K562 (cell line): ENCODE results near the gene AJM1. TPM values are rescaled to one million over a fixed set of nuclear protein-coding genes. Genes with fewer than 3 reads are reported as not detected.
"Not testable (repeated sequence)": the region's sequence is repeated elsewhere in the genome, so short reads cannot be mapped to it uniquely, and the experiment has no call there.

Source experiments
- ATF1 ChIP-seq, 2 experiments: fragments of 450-650 bp in 1 of 2; IDR thresholded peaks; 2 replicates each; pipeline ENCODE4 v1.6.1; 2016; ENCODE audit warnings: missing compliant biosample characterization in 1 of 2, missing genetic modification characterization in 1 of 2
- CCNT2 ChIP-seq: IDR thresholded peaks from 2 replicates; pipeline ENCODE4 v1.6.1; 2011; ENCODE audit warnings: borderline replicate concordance, low read depth, mild to moderate bottlenecking, moderate library complexity, mixed read lengths, low read length; ENCODE audit not compliant: insufficient read length; ENCODE audit errors: extremely low read depth
- CTBP1 ChIP-seq: fragments of 450-650 bp; IDR thresholded peaks from 2 replicates; pipeline ENCODE4 v1.6.1; 2016; ENCODE audit warnings: borderline replicate concordance
- MYC ChIP-seq, 2 experiments: fragments of 250-450 bp in 1 of 2; sonication (Bioruptor Pico) in 1 of 2; IDR thresholded peaks; 2 replicates each; pipeline versions ENCODE4 v1.5.1 to v1.6.1; 2012 to 2021; ENCODE audit warnings: low read depth in 2 of 2, borderline replicate concordance in 1 of 2, improper control_type of control experiment in 1 of 2, low read length in 1 of 2, mild to moderate bottlenecking in 1 of 2, moderate library complexity in 1 of 2
- POLR2A ChIP-seq: fragments of 450-650 bp; conservative IDR thresholded peaks from 2 replicates; pipeline ENCODE4 v1.6.1; 2016
- POLR2G ChIP-seq: fragments of 200-400 bp; formaldehyde crosslinking; IDR thresholded peaks from 2 replicates; pipeline ENCODE4 v1.6.1; 2017; ENCODE audit warnings: low read depth, mild to moderate bottlenecking, antibody characterized with exemption, low read length, moderate library complexity
- RHOXF2B ChIP-seq: fragments of 250-450 bp; sonication (Bioruptor Pico); conservative IDR thresholded peaks from 2 replicates; pipeline ENCODE4 v1.5.1; 2021
- SUPT5H ChIP-seq: fragments of 450-650 bp; IDR thresholded peaks from 2 replicates; pipeline ENCODE4 v1.6.1; 2016
- polyA plus RNA-seq, 8 experiments: library from polyadenylated mRNA; depleted of rRNA in 4 of 8; stranded (reverse) in 5 of 8; unstranded in 3 of 8; fragments of >200 nt; fragmentation: Nextera tagmentation in 2 of 8; fragmentation: Illumina TruSeq in 1 of 8; extraction: Ambion mirVana in 2 of 8; extraction: Trizol in 1 of 8; gene quantifications; 2 replicates each; pipeline versions ENCODE4 v1.2.1 to v1.2.3, GENCODE V29; 2011 to 2014; ENCODE audit warnings: inconsistent platforms in 1 of 8, missing spikeins in 1 of 8
- total RNA-seq, 7 experiments: library from RNA; depleted of rRNA in 6 of 7; stranded (reverse); fragments of >200 nt in 6 of 7; fragmentation: Illumina TruSeq in 2 of 7; extraction: Trizol in 2 of 7; gene quantifications; 2 replicates each; pipeline versions ENCODE4 v1.2.1 to v1.2.3, GENCODE V29; 2011 to 2021; ENCODE audit warnings: low replicate concordance in 1 of 7
- TF ChIP-seq, protein P1 (sequence below): fragments of 250-450 bp; sonication (Bioruptor Pico); IDR thresholded peaks from 2 replicates; pipeline ENCODE4 v1.4.0; 2020
- TF ChIP-seq, protein P2 (sequence below): sonication (generic); formaldehyde crosslinking; IDR thresholded peaks from 2 replicates; pipeline ENCODE4 v1.8.0; 2022; ENCODE audit warnings: missing genetic modification reagents, mild to moderate bottlenecking, moderate library complexity, borderline replicate concordance
- TF ChIP-seq, protein P3 (sequence below), 2 experiments: IDR thresholded peaks; 2 replicates each; pipeline ENCODE4 v1.6.1; 2012; ENCODE audit warnings: improper control_type of control experiment in 2 of 2, low read depth in 2 of 2, low read length in 2 of 2, borderline replicate concordance in 1 of 2
- TF ChIP-seq, protein P4 (sequence below): sonication (generic); formaldehyde crosslinking; IDR thresholded peaks from 2 replicates; pipeline ENCODE4 v1.8.0; 2022; ENCODE audit warnings: mild to moderate bottlenecking, missing genetic modification reagents

Gene AJM1
- total and polyA plus RNA-seq, 9 of the 15 experiments (the other 6 are each of a cell fraction or from before 2014, with no cell fraction given) = 0.01 to 3.7 (median 0.65) TPM; not detected in 1

DNA sequence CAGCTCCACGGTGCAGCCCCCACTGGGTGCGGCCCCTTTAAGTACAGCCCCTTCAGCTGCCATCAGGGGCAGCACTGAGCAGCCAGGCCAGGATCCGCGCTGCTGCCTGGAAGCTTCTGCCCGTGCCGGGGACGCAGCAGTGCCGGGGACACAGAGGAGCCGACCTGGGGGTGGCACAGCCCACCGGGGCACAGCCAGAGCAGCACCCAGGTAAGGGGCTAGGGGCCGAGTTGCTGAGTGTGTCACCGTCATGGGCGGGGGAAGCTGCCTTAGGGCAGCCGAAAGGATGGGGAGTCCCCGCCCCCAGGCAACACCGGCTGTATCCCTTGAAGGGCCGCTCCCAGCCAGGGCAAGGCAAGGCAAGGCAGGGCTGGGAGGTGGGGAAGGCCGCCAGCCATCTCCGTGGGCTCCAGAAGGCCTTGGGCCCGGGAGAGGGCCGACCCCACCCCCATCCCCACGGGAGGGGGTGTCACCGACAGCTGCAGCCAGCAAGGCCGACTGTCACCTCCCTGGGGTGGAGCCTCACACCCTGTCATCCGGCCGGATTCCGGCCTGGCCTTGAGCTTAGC, at the start of gene AJM1 (continued):
- TF ChIP-seq, protein P1, sequence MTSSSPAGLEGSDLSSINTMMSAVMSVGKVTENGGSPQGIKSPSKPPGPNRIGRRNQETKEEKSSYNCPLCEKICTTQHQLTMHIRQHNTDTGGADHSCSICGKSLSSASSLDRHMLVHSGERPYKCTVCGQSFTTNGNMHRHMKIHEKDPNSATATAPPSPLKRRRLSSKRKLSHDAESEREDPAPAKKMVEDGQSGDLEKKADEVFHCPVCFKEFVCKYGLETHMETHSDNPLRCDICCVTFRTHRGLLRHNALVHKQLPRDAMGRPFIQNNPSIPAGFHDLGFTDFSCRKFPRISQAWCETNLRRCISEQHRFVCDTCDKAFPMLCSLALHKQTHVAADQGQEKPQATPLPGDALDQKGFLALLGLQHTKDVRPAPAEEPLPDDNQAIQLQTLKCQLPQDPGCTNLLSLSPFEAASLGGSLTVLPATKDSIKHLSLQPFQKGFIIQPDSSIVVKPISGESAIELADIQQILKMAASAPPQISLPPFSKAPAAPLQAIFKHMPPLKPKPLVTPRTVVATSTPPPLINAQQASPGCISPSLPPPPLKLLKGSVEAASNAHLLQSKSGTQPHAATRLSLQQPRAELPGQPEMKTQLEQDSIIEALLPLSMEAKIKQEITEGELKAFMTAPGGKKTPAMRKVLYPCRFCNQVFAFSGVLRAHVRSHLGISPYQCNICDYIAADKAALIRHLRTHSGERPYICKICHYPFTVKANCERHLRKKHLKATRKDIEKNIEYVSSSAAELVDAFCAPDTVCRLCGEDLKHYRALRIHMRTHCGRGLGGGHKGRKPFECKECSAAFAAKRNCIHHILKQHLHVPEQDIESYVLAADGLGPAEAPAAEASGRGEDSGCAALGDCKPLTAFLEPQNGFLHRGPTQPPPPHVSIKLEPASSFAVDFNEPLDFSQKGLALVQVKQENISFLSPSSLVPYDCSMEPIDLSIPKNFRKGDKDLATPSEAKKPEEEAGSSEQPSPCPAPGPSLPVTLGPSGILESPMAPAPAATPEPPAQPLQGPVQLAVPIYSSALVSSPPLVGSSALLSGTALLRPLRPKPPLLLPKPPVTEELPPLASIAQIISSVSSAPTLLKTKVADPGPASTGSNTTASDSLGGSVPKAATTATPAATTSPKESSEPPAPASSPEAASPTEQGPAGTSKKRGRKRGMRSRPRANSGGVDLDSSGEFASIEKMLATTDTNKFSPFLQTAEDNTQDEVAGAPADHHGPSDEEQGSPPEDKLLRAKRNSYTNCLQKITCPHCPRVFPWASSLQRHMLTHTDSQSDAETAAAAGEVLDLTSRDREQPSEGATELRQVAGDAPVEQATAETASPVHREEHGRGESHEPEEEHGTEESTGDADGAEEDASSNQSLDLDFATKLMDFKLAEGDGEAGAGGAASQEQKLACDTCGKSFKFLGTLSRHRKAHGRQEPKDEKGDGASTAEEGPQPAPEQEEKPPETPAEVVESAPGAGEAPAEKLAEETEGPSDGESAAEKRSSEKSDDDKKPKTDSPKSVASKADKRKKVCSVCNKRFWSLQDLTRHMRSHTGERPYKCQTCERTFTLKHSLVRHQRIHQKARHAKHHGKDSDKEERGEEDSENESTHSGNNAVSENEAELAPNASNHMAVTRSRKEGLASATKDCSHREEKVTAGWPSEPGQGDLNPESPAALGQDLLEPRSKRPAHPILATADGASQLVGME (CRISPR knock-in tag) = peak; percentile 43; the same call in 1 of the 2 replicates
- TF ChIP-seq, protein P2, sequence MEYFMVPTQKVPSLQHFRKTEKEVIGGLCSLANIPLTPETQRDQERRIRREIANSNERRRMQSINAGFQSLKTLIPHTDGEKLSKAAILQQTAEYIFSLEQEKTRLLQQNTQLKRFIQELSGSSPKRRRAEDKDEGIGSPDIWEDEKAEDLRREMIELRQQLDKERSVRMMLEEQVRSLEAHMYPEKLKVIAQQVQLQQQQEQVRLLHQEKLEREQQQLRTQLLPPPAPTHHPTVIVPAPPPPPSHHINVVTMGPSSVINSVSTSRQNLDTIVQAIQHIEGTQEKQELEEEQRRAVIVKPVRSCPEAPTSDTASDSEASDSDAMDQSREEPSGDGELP = peak; percentile 82
- TF ChIP-seq ATF1 (CRISPR knock-in tag; IDR thresholded peaks at IDR 0.05); MYC (IDR thresholded peaks at IDR 0.05; ENCODE audit: low read depth, low read length): not testable (repeated sequence)
- TF ChIP-seq ATF1 (tag; IDR thresholded peaks at IDR 0.05) = peak; percentile 38; the same call in 1 of the 2 replicates
- 0 out of 2 replicates have a peak, but pooled peaks have one; percentile 65 for TF ChIP-seq MYC (CRISPR knock-in tag; IDR thresholded peaks at IDR 0.05; ENCODE audit: borderline replicate concordance, low read depth)
- TF ChIP-seq RHOXF2B (CRISPR knock-in tag) = 0 out of 2 replicates have a peak, but pooled peaks have one; percentile 29
- TF ChIP-seq POLR2A = peak; percentile 75
- peak; percentile 64 for TF ChIP-seq CCNT2
- peak; percentile 70 for TF ChIP-seq CTBP1
- TF ChIP-seq POLR2G = peak; percentile 76
- TF ChIP-seq, protein P3, sequence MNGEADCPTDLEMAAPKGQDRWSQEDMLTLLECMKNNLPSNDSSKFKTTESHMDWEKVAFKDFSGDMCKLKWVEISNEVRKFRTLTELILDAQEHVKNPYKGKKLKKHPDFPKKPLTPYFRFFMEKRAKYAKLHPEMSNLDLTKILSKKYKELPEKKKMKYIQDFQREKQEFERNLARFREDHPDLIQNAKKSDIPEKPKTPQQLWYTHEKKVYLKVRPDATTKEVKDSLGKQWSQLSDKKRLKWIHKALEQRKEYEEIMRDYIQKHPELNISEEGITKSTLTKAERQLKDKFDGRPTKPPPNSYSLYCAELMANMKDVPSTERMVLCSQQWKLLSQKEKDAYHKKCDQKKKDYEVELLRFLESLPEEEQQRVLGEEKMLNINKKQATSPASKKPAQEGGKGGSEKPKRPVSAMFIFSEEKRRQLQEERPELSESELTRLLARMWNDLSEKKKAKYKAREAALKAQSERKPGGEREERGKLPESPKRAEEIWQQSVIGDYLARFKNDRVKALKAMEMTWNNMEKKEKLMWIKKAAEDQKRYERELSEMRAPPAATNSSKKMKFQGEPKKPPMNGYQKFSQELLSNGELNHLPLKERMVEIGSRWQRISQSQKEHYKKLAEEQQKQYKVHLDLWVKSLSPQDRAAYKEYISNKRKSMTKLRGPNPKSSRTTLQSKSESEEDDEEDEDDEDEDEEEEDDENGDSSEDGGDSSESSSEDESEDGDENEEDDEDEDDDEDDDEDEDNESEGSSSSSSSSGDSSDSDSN (IDR thresholded peaks at IDR 0.05; ENCODE audit: borderline replicate concordance in 1 of 2, low read depth in 2 of 2, low read length in 2 of 2) = peak in 1 of 2 experiments; percentile 91; a peak in 2 of 4 replicates
- TF ChIP-seq, protein P4, sequence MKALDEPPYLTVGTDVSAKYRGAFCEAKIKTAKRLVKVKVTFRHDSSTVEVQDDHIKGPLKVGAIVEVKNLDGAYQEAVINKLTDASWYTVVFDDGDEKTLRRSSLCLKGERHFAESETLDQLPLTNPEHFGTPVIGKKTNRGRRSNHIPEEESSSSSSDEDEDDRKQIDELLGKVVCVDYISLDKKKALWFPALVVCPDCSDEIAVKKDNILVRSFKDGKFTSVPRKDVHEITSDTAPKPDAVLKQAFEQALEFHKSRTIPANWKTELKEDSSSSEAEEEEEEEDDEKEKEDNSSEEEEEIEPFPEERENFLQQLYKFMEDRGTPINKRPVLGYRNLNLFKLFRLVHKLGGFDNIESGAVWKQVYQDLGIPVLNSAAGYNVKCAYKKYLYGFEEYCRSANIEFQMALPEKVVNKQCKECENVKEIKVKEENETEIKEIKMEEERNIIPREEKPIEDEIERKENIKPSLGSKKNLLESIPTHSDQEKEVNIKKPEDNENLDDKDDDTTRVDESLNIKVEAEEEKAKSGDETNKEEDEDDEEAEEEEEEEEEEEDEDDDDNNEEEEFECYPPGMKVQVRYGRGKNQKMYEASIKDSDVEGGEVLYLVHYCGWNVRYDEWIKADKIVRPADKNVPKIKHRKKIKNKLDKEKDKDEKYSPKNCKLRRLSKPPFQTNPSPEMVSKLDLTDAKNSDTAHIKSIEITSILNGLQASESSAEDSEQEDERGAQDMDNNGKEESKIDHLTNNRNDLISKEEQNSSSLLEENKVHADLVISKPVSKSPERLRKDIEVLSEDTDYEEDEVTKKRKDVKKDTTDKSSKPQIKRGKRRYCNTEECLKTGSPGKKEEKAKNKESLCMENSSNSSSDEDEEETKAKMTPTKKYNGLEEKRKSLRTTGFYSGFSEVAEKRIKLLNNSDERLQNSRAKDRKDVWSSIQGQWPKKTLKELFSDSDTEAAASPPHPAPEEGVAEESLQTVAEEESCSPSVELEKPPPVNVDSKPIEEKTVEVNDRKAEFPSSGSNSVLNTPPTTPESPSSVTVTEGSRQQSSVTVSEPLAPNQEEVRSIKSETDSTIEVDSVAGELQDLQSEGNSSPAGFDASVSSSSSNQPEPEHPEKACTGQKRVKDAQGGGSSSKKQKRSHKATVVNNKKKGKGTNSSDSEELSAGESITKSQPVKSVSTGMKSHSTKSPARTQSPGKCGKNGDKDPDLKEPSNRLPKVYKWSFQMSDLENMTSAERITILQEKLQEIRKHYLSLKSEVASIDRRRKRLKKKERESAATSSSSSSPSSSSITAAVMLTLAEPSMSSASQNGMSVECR (CRISPR knock-in tag) = peak; percentile 66; the same call in 1 of the 2 replicates
- peak; percentile 83 for TF ChIP-seq SUPT5H
